HepG2 (cell line): ENCODE measurements around the gene PHKG1. TPM values are rescaled to one million over a fixed set of nuclear protein-coding genes. Genes with fewer than 3 reads are reported as not detected.

Experiments used
- NFE2L1 ChIP-seq: sonication (generic); formaldehyde crosslinking; IDR thresholded peaks from 2 replicates; pipeline ENCODE4 v1.4.0; 2020; ENCODE audit warnings: missing genetic modification reagents, mild to moderate bottlenecking, borderline replicate concordance
- PHB2 ChIP-seq: fragments of 450-650 bp; IDR thresholded peaks from 2 replicates; pipeline ENCODE4 v1.6.1; 2018; ENCODE audit not compliant: partially characterized antibody
- POGK ChIP-seq: sonication (generic); formaldehyde crosslinking; conservative IDR thresholded peaks from 2 replicates; pipeline ENCODE4 v1.8.0; 2022; ENCODE audit warnings: mild to moderate bottlenecking, moderate library complexity, missing genetic modification reagents
- RBFOX2 ChIP-seq: fragments of 200-400 bp; formaldehyde crosslinking; IDR thresholded peaks from 2 replicates; pipeline ENCODE4 v1.6.1; 2017; ENCODE audit warnings: low read depth, mild to moderate bottlenecking, low read length
- UBTF ChIP-seq: sonication (generic); formaldehyde crosslinking; IDR thresholded peaks from 2 replicates; pipeline ENCODE4 v1.4.0; 2020; ENCODE audit warnings: mild to moderate bottlenecking, missing genetic modification reagents
- XBP1 ChIP-seq: sonication (generic); formaldehyde crosslinking; IDR thresholded peaks from 2 replicates; pipeline ENCODE4 v1.5.0; 2020; ENCODE audit warnings: missing genetic modification reagents
- ZBTB1 ChIP-seq: sonication (generic); formaldehyde crosslinking; IDR thresholded peaks from 2 replicates; pipeline ENCODE4 v1.4.0; 2020; ENCODE audit warnings: missing genetic modification reagents, borderline replicate concordance
- ZHX2 ChIP-seq, 2 experiments: sonication (generic) in 1 of 2; formaldehyde crosslinking in 1 of 2; IDR thresholded peaks; 2 replicates each; pipeline versions ENCODE4 v1.6.1 to v1.9.0; 2014 to 2022; ENCODE audit warnings: antibody characterized with exemption in 1 of 2, borderline replicate concordance in 1 of 2, inconsistent platforms in 1 of 2, low read depth in 1 of 2, missing genetic modification reagents in 1 of 2
- ZNF674 ChIP-seq: sonication (generic); formaldehyde crosslinking; IDR thresholded peaks from 2 replicates; pipeline ENCODE4 v1.5.0; 2020; ENCODE audit warnings: low read depth, mild to moderate bottlenecking, missing genetic modification reagents
- polyA plus RNA-seq, 8 experiments: library from polyadenylated mRNA; depleted of rRNA in 3 of 8; stranded (reverse) in 7 of 8; unstranded in 1 of 8; fragments of >200 nt; fragmentation: Illumina TruSeq in 4 of 8; extraction: Trizol in 4 of 8; gene quantifications; 2 replicates each; pipeline versions ENCODE4 v1.2.1 to v1.2.3, GENCODE V29; 2011 to 2016; ENCODE audit warnings: low read depth in 4 of 8, missing spikeins in 1 of 8, mixed read lengths in 1 of 8; ENCODE audit not compliant: insufficient read depth in 1 of 8
- total RNA-seq, 5 experiments: library from RNA; depleted of rRNA; stranded (reverse); fragments of >200 nt; fragmentation: Illumina TruSeq; extraction: Trizol; gene quantifications; 2 replicates each; pipeline ENCODE4 v1.2.3, GENCODE V29; 2016; ENCODE audit warnings: low read depth in 1 of 5
- TF ChIP-seq, protein P1 (sequence below): IDR thresholded peaks from 2 replicates; pipeline ENCODE4 v1.6.1; 2016; ENCODE audit warnings: low read depth, control low read depth
- TF ChIP-seq, protein P2 (sequence below): sonication (generic); formaldehyde crosslinking; IDR thresholded peaks from 2 replicates; pipeline ENCODE4 v1.9.0; 2021; ENCODE audit warnings: missing genetic modification reagents, mild to moderate bottlenecking, borderline replicate concordance
- TF ChIP-seq, protein P3 (sequence below): sonication (generic); formaldehyde crosslinking; IDR thresholded peaks from 2 replicates; pipeline ENCODE4 v1.4.0; 2020; ENCODE audit warnings: low read depth, mild to moderate bottlenecking, missing genetic modification reagents

PHKG1 gene
- total and polyA plus RNA-seq, 2 of the 13 experiments (the other 11 are each of a cell fraction or from before 2014, with no cell fraction given), result 0.44 to 0.71 TPM

DNA sequence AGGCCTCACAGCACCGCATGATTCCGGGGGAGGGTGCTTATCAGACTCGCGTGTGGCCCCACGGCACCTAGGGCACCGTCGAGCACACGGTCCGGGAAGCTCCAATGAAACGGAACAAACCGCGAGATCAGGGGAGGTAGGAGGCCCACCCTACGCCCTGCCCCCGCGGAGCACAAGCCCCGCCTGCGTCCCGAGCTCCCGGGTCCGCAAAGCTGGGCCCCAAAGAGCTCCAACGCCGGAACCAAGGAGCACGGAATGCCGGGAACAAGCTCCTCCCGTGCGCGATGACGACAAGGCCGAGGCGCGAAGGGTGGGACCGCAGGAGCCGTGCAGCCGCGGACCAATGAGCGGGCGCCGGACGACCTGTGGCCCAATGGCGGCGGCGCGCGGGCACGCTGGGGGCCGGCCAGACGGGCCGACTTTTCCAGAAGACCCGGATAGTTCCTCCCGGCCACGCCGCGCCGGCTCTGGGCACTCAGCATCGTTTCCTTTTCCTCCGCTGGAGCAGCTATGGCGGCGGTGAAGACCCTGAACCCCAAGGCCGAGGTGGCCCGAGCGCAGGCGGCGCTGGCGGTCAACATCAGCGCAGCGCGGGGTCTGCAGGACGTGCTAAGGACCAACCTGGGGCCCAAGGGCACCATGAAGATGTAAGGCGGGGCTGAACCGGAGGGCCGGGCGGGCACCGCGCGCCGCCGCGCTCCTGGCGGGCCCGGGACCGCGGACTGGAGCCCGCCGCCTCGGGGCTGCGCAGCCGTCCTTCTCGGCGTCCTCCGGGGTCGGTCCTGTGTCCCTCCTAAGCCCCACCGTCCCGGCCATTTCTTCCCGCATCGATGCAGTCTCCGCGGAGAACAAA, 41.2 kb downstream of the PHKG1 start, which contains the start of the genes CCT6A and PSPH (continued):
- TF ChIP-seq, protein P1, sequence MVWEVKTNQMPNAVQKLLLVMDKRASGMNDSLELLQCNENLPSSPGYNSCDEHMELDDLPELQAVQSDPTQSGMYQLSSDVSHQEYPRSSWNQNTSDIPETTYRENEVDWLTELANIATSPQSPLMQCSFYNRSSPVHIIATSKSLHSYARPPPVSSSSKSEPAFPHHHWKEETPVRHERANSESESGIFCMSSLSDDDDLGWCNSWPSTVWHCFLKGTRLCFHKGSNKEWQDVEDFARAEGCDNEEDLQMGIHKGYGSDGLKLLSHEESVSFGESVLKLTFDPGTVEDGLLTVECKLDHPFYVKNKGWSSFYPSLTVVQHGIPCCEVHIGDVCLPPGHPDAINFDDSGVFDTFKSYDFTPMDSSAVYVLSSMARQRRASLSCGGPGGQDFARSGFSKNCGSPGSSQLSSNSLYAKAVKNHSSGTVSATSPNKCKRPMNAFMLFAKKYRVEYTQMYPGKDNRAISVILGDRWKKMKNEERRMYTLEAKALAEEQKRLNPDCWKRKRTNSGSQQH (CRISPR knock-in tag), result no peak
- peak; percentile 91 for TF ChIP-seq UBTF (CRISPR knock-in tag)
- TF ChIP-seq, protein P2, sequence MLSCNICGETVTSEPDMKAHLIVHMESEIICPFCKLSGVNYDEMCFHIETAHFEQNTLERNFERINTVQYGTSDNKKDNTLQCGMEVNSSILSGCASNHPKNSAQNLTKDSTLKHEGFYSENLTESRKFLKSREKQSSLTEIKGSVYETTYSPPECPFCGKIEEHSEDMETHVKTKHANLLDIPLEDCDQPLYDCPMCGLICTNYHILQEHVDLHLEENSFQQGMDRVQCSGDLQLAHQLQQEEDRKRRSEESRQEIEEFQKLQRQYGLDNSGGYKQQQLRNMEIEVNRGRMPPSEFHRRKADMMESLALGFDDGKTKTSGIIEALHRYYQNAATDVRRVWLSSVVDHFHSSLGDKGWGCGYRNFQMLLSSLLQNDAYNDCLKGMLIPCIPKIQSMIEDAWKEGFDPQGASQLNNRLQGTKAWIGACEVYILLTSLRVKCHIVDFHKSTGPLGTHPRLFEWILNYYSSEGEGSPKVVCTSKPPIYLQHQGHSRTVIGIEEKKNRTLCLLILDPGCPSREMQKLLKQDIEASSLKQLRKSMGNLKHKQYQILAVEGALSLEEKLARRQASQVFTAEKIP (CRISPR knock-in tag), result no peak
- 0 out of 2 replicates have a peak, but pooled peaks have one; percentile 78 for TF ChIP-seq ZNF674
- TF ChIP-seq NFE2L1, result peak; percentile 11; the same call in 1 of the 2 replicates
- TF ChIP-seq ZHX2 (IDR thresholded peaks at IDR 0.05; ENCODE audit: low read depth), result peak; percentile 54
- TF ChIP-seq ZHX2 (CRISPR knock-in tag; IDR thresholded peaks at IDR 0.05; ENCODE audit: borderline replicate concordance), result no peak
- TF ChIP-seq PHB2, result no peak
- peak; percentile 99 for TF ChIP-seq RBFOX2
- TF ChIP-seq XBP1, result 0 out of 2 replicates have a peak, but pooled peaks have one; percentile 63
- TF ChIP-seq POGK (CRISPR knock-in tag), result peak; percentile 73; the same call in 1 of the 2 replicates
- TF ChIP-seq ZBTB1 (CRISPR knock-in tag), result no peak
- TF ChIP-seq, protein P3, sequence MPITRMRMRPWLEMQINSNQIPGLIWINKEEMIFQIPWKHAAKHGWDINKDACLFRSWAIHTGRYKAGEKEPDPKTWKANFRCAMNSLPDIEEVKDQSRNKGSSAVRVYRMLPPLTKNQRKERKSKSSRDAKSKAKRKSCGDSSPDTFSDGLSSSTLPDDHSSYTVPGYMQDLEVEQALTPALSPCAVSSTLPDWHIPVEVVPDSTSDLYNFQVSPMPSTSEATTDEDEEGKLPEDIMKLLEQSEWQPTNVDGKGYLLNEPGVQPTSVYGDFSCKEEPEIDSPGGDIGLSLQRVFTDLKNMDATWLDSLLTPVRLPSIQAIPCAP (CRISPR knock-in tag), result no peak
